Measurements from ENCODE around the gene CRELD1. TPM values are rescaled to one million over a fixed set of nuclear protein-coding genes. Genes with fewer than 3 reads are reported as not detected.

Gene CRELD1
- total and polyA plus RNA-seq, 2 of the 13 experiments (the other 11 are each of a cell fraction or from before 2014, with no cell fraction given), result 27.1 to 61.9 TPM

DNA sequence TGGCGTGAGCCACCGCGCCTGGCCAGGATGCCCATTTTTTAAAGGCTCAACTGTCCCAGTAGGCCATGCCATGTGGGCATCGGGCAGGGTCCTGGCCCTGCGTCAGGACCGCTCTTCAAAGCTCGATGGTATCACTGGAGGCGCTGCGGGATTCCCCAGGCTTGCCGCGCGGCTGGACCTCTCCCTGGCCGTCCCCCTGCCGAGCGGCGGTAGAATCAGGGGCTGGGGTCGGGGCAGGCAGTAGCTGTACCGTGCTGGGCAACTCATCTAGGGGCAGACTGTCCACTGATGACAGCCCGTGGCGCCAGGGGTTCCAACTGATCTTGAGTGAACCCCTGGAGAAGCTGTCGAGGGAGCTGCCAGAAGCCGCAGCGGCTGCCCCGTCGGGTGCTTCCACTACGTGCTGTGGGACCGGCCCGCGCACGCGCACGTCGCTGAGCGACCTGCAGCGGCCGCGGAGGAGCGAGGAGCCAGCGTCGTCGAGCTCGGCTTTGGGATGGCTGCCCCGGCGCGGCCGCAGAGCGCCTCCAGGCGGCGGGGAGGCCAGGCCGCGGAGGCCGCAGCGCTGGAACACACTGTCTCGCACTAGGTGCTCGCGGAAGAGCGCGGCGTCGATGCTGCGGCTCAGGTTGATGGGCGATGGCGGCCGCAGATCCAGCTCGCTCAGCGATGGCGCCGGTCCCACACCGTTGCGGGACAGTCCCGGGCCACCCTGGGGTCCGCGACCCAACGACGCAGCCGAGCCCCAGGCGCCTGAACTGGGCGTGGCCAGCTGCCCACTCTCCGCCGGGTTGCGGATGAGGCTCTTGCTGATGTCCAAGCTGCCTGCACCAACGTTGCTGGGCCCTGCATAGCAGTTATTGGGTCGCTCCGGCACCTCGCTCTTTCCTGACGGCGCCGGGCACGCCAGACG lies 12.7 kb downstream of the CRELD1 start (continued):
- TF ChIP-seq, protein P1, sequence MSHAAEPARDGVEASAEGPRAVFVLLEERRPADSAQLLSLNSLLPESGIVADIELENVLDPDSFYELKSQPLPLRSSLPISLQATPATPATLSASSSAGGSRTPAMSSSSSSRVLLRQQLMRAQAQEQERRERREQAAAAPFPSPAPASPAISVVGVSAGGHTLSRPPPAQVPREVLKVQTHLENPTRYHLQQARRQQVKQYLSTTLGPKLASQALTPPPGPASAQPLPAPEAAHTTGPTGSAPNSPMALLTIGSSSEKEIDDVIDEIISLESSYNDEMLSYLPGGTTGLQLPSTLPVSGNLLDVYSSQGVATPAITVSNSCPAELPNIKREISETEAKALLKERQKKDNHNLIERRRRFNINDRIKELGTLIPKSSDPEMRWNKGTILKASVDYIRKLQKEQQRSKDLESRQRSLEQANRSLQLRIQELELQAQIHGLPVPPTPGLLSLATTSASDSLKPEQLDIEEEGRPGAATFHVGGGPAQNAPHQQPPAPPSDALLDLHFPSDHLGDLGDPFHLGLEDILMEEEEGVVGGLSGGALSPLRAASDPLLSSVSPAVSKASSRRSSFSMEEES (CRISPR knock-in tag; IDR thresholded peaks at IDR 0.05), result peak; percentile 24; the same call in 1 of the 2 replicates
- TF ChIP-seq, protein P2, sequence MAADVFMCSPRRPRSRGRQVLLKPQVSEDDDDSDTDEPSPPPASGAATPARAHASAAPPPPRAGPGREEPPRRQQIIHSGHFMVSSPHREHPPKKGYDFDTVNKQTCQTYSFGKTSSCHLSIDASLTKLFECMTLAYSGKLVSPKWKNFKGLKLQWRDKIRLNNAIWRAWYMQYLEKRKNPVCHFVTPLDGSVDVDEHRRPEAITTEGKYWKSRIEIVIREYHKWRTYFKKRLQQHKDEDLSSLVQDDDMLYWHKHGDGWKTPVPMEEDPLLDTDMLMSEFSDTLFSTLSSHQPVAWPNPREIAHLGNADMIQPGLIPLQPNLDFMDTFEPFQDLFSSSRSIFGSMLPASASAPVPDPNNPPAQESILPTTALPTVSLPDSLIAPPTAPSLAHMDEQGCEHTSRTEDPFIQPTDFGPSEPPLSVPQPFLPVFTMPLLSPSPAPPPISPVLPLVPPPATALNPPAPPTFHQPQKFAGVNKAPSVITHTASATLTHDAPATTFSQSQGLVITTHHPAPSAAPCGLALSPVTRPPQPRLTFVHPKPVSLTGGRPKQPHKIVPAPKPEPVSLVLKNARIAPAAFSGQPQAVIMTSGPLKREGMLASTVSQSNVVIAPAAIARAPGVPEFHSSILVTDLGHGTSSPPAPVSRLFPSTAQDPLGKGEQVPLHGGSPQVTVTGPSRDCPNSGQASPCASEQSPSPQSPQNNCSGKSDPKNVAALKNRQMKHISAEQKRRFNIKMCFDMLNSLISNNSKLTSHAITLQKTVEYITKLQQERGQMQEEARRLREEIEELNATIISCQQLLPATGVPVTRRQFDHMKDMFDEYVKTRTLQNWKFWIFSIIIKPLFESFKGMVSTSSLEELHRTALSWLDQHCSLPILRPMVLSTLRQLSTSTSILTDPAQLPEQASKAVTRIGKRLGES (CRISPR knock-in tag; IDR thresholded peaks at IDR 0.05; ENCODE audit: borderline replicate concordance), result no peak
- no peak for TF ChIP-seq SUZ12 (IDR thresholded peaks at IDR 0.05; ENCODE audit: low read depth, low read length)
- peak; percentile 75; the same call in 1 of the 2 replicates for TF ChIP-seq WIZ (CRISPR knock-in tag; IDR thresholded peaks at IDR 0.05)
- TF ChIP-seq ZNF747 (CRISPR knock-in tag; IDR thresholded peaks at IDR 0.05; ENCODE audit: borderline replicate concordance), result 0 out of 2 replicates have a peak, but pooled peaks have one; percentile 20
- no peak for TF ChIP-seq TEAD2 (CRISPR knock-in tag; IDR thresholded peaks at IDR 0.05)
- TF ChIP-seq PCBP1 (IDR thresholded peaks at IDR 0.05; ENCODE audit: borderline replicate concordance, low read depth, low read length), result no peak
- TF ChIP-seq, protein P3, sequence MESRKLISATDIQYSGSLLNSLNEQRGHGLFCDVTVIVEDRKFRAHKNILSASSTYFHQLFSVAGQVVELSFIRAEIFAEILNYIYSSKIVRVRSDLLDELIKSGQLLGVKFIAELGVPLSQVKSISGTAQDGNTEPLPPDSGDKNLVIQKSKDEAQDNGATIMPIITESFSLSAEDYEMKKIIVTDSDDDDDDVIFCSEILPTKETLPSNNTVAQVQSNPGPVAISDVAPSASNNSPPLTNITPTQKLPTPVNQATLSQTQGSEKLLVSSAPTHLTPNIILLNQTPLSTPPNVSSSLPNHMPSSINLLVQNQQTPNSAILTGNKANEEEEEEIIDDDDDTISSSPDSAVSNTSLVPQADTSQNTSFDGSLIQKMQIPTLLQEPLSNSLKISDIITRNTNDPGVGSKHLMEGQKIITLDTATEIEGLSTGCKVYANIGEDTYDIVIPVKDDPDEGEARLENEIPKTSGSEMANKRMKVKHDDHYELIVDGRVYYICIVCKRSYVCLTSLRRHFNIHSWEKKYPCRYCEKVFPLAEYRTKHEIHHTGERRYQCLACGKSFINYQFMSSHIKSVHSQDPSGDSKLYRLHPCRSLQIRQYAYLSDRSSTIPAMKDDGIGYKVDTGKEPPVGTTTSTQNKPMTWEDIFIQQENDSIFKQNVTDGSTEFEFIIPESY (CRISPR knock-in tag; IDR thresholded peaks at IDR 0.05), result no peak; the same call in 1 of the 2 replicates
- no peak for TF ChIP-seq TMF1 (CRISPR knock-in tag; IDR thresholded peaks at IDR 0.05; ENCODE audit: low read depth)
- TF ChIP-seq, protein P4, sequence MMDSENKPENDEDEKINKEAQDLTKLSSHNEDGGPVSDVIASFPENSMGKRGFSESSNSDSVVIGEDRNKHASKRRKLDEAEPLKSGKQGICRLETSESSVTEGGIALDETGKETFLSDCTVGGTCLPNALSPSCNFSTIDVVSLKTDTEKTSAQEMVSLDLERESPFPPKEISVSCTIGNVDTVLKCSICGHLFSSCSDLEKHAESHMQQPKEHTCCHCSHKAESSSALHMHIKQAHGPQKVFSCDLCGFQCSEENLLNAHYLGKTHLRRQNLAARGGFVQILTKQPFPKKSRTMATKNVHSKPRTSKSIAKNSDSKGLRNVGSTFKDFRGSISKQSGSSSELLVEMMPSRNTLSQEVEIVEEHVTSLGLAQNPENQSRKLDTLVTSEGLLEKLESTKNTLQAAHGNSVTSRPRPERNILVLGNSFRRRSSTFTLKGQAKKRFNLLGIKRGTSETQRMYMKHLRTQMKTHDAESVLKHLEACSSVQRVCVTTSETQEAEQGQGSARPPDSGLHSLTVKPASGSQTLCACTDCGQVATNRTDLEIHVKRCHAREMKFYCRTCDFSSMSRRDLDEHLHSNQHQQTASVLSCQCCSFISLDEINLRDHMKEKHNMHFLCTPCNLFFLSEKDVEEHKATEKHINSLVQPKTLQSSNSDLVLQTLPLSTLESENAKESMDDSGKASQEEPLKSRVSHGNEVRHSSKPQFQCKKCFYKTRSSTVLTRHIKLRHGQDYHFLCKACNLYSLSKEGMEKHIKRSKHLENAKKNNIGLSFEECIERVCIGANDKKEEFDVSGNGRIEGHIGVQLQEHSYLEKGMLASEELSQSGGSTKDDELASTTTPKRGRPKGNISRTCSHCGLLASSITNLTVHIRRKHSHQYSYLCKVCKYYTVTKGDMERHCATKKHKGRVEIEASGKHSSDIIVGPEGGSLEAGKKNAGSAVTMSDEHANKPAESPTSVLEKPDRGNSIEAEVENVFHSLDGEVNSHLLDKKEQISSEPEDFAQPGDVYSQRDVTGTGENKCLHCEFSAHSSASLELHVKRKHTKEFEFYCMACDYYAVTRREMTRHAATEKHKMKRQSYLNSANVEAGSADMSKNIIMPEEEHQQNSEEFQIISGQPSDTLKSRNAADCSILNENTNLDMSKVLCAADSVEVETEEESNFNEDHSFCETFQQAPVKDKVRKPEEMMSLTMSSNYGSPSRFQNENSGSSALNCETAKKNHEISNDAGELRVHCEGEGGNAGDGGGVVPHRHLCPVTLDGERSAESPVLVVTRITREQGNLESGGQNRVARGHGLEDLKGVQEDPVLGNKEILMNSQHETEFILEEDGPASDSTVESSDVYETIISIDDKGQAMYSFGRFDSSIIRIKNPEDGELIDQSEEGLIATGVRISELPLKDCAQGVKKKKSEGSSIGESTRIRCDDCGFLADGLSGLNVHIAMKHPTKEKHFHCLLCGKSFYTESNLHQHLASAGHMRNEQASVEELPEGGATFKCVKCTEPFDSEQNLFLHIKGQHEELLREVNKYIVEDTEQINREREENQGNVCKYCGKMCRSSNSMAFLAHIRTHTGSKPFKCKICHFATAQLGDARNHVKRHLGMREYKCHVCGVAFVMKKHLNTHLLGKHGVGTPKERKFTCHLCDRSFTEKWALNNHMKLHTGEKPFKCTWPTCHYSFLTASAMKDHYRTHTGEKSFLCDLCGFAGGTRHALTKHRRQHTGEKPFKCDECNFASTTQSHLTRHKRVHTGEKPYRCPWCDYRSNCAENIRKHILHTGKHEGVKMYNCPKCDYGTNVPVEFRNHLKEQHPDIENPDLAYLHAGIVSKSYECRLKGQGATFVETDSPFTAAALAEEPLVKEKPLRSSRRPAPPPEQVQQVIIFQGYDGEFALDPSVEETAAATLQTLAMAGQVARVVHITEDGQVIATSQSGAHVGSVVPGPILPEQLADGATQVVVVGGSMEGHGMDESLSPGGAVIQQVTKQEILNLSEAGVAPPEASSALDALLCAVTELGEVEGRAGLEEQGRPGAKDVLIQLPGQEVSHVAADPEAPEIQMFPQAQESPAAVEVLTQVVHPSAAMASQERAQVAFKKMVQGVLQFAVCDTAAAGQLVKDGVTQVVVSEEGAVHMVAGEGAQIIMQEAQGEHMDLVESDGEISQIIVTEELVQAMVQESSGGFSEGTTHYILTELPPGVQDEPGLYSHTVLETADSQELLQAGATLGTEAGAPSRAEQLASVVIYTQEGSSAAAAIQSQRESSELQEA (CRISPR knock-in tag; IDR thresholded peaks at IDR 0.05; ENCODE audit: not compliant biosample characterization), result no peak
